K562 (cell line): ENCODE results near the gene NUDT21. TPM values are rescaled to one million over a fixed set of nuclear protein-coding genes. Genes with fewer than 3 reads are reported as not detected.

Experiments
- ERF ChIP-seq: fragments of 450-650 bp; formaldehyde crosslinking; IDR thresholded peaks from 2 replicates; pipeline ENCODE4 v1.4.0; 2020; ENCODE audit warnings: mild to moderate bottlenecking, mixed read lengths
- GATAD2A ChIP-seq: fragments of 450-650 bp; IDR thresholded peaks from 2 replicates; pipeline ENCODE4 v1.6.1; 2017
- L3MBTL2 ChIP-seq: fragments of 450-650 bp; IDR thresholded peaks from 2 replicates; pipeline ENCODE4 v1.6.1; 2016; ENCODE audit warnings: mild to moderate bottlenecking, moderate library complexity
- MTF1 ChIP-seq: fragments of 250-450 bp; sonication (Bioruptor Pico); IDR thresholded peaks from 2 replicates; pipeline ENCODE4 v1.9.0; 2021; ENCODE audit warnings: moderate library complexity, mild to moderate bottlenecking, inconsistent platforms, borderline replicate concordance
- PML ChIP-seq: IDR thresholded peaks from 2 replicates; pipeline ENCODE4 v1.6.1; 2012; ENCODE audit warnings: low read length, inconsistent platforms
- PPARD ChIP-seq: fragments of 250-450 bp; sonication (Bioruptor Pico); IDR thresholded peaks from 2 replicates; pipeline ENCODE4 v1.8.0; 2022; ENCODE audit warnings: inconsistent platforms, mild to moderate bottlenecking, moderate library complexity
- PTRF ChIP-seq: fragments of 450-650 bp; IDR thresholded peaks from 2 replicates; pipeline ENCODE4 v1.6.1; 2016; ENCODE audit warnings: mild to moderate bottlenecking, missing genetic modification characterization, missing compliant biosample characterization
- SMARCA5 ChIP-seq: fragments of 450-650 bp; IDR thresholded peaks from 2 replicates; pipeline ENCODE4 v1.6.1; 2016
- XRCC3 ChIP-seq: fragments of 450-650 bp; IDR thresholded peaks from 2 replicates; pipeline ENCODE4 v1.6.1; 2017; ENCODE audit warnings: mild to moderate bottlenecking, moderate library complexity
- ZNF395 ChIP-seq: fragments of 200-800 bp; sonication (Bioruptor generic); IDR thresholded peaks from 2 replicates; pipeline ENCODE4 v1.6.1; 2017; ENCODE audit warnings: missing genetic modification characterization, missing compliant biosample characterization
- ZNF511 ChIP-seq: sonication (generic); formaldehyde crosslinking; IDR thresholded peaks from 2 replicates; pipeline ENCODE4 v1.8.0; 2022; ENCODE audit warnings: mild to moderate bottlenecking, missing genetic modification reagents
- polyA plus RNA-seq, 8 experiments: library from polyadenylated mRNA; depleted of rRNA in 4 of 8; stranded (reverse) in 5 of 8; unstranded in 3 of 8; fragments of >200 nt; fragmentation: Nextera tagmentation in 2 of 8; fragmentation: Illumina TruSeq in 1 of 8; extraction: Ambion mirVana in 2 of 8; extraction: Trizol in 1 of 8; gene quantifications; 2 replicates each; pipeline versions ENCODE4 v1.2.1 to v1.2.3, GENCODE V29; 2011 to 2014; ENCODE audit warnings: inconsistent platforms in 1 of 8, missing spikeins in 1 of 8
- total RNA-seq, 7 experiments: library from RNA; depleted of rRNA in 6 of 7; stranded (reverse); fragments of >200 nt in 6 of 7; fragmentation: Illumina TruSeq in 2 of 7; extraction: Trizol in 2 of 7; gene quantifications; 2 replicates each; pipeline versions ENCODE4 v1.2.1 to v1.2.3, GENCODE V29; 2011 to 2021; ENCODE audit warnings: low replicate concordance in 1 of 7
- TF ChIP-seq, protein P1 (sequence below), 2 experiments: IDR thresholded peaks; 2 replicates each; pipeline ENCODE4 v1.6.1; 2012; ENCODE audit warnings: improper control_type of control experiment in 2 of 2, low read depth in 2 of 2, low read length in 2 of 2, borderline replicate concordance in 1 of 2
- TF ChIP-seq, protein P2 (sequence below): fragments of 450-650 bp; IDR thresholded peaks from 2 replicates; pipeline ENCODE4 v1.6.1; 2017; ENCODE audit warnings: antibody characterized with exemption
- TF ChIP-seq, protein P3 (sequence below): fragments of 200-400 bp; formaldehyde crosslinking; IDR thresholded peaks from 2 replicates; pipeline ENCODE4 v1.6.1; 2017; ENCODE audit warnings: mild to moderate bottlenecking, low read depth, low read length, moderate library complexity
- TF ChIP-seq, protein P4 (sequence below): IDR thresholded peaks from 2 replicates; pipeline ENCODE4 v1.6.1; 2011; ENCODE audit warnings: borderline replicate concordance, low read depth, mild to moderate bottlenecking, moderate library complexity, low read length; ENCODE audit not compliant: insufficient read depth, poor library complexity, severe bottlenecking

The NUDT21 gene
- total and polyA plus RNA-seq, 9 of the 15 experiments (the other 6 are each of a cell fraction or from before 2014, with no cell fraction given) = 62.4 to 218 (median 121) TPM

- TF ChIP-seq, protein P1, sequence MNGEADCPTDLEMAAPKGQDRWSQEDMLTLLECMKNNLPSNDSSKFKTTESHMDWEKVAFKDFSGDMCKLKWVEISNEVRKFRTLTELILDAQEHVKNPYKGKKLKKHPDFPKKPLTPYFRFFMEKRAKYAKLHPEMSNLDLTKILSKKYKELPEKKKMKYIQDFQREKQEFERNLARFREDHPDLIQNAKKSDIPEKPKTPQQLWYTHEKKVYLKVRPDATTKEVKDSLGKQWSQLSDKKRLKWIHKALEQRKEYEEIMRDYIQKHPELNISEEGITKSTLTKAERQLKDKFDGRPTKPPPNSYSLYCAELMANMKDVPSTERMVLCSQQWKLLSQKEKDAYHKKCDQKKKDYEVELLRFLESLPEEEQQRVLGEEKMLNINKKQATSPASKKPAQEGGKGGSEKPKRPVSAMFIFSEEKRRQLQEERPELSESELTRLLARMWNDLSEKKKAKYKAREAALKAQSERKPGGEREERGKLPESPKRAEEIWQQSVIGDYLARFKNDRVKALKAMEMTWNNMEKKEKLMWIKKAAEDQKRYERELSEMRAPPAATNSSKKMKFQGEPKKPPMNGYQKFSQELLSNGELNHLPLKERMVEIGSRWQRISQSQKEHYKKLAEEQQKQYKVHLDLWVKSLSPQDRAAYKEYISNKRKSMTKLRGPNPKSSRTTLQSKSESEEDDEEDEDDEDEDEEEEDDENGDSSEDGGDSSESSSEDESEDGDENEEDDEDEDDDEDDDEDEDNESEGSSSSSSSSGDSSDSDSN (IDR thresholded peaks at IDR 0.05; ENCODE audit: borderline replicate concordance in 1 of 2, low read depth in 2 of 2, low read length in 2 of 2) = no peak
- TF ChIP-seq, protein P2, sequence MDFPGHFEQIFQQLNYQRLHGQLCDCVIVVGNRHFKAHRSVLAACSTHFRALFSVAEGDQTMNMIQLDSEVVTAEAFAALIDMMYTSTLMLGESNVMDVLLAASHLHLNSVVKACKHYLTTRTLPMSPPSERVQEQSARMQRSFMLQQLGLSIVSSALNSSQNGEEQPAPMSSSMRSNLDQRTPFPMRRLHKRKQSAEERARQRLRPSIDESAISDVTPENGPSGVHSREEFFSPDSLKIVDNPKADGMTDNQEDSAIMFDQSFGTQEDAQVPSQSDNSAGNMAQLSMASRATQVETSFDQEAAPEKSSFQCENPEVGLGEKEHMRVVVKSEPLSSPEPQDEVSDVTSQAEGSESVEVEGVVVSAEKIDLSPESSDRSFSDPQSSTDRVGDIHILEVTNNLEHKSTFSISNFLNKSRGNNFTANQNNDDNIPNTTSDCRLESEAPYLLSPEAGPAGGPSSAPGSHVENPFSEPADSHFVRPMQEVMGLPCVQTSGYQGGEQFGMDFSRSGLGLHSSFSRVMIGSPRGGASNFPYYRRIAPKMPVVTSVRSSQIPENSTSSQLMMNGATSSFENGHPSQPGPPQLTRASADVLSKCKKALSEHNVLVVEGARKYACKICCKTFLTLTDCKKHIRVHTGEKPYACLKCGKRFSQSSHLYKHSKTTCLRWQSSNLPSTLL = no peak
- peak; percentile 50 for TF ChIP-seq PML
- no peak for TF ChIP-seq PTRF (tag)
- TF ChIP-seq L3MBTL2 = peak; percentile 53
- no peak for TF ChIP-seq GATAD2A
- no peak for TF ChIP-seq MTF1 (CRISPR knock-in tag)
- TF ChIP-seq, protein P3, sequence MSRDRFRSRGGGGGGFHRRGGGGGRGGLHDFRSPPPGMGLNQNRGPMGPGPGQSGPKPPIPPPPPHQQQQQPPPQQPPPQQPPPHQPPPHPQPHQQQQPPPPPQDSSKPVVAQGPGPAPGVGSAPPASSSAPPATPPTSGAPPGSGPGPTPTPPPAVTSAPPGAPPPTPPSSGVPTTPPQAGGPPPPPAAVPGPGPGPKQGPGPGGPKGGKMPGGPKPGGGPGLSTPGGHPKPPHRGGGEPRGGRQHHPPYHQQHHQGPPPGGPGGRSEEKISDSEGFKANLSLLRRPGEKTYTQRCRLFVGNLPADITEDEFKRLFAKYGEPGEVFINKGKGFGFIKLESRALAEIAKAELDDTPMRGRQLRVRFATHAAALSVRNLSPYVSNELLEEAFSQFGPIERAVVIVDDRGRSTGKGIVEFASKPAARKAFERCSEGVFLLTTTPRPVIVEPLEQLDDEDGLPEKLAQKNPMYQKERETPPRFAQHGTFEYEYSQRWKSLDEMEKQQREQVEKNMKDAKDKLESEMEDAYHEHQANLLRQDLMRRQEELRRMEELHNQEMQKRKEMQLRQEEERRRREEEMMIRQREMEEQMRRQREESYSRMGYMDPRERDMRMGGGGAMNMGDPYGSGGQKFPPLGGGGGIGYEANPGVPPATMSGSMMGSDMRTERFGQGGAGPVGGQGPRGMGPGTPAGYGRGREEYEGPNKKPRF = no peak
- 0 out of 2 replicates have a peak, but pooled peaks have one; percentile 45 for TF ChIP-seq ERF (CRISPR knock-in tag)
- TF ChIP-seq XRCC3 = no peak
- TF ChIP-seq ZNF511 = peak; percentile 73
- no peak for TF ChIP-seq PPARD
- TF ChIP-seq SMARCA5 = no peak
- TF ChIP-seq, protein P4, sequence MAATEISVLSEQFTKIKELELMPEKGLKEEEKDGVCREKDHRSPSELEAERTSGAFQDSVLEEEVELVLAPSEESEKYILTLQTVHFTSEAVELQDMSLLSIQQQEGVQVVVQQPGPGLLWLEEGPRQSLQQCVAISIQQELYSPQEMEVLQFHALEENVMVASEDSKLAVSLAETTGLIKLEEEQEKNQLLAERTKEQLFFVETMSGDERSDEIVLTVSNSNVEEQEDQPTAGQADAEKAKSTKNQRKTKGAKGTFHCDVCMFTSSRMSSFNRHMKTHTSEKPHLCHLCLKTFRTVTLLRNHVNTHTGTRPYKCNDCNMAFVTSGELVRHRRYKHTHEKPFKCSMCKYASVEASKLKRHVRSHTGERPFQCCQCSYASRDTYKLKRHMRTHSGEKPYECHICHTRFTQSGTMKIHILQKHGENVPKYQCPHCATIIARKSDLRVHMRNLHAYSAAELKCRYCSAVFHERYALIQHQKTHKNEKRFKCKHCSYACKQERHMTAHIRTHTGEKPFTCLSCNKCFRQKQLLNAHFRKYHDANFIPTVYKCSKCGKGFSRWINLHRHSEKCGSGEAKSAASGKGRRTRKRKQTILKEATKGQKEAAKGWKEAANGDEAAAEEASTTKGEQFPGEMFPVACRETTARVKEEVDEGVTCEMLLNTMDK = no peak
- TF ChIP-seq ZNF395 (CRISPR knock-in tag) = peak; percentile 91
These were observed at the start of gene NUDT21, which contains the start of gene OGFOD1 (continued) for GRCh38 chr16:56450986-56451752.
